HEK293T (cell line): ENCODE measurements around the gene HS1BP3.

ENCODE experiments used
- BHLHE40 ChIP-seq: fragments of 450-650 bp; IDR thresholded peaks from 2 replicates; pipeline ENCODE4 v1.6.1; 2016; ENCODE audit warnings: mild to moderate bottlenecking, moderate library complexity, borderline replicate concordance
- CTBP1 ChIP-seq: fragments of 450-650 bp; IDR thresholded peaks from 2 replicates; pipeline ENCODE4 v1.6.1; 2016; ENCODE audit warnings: borderline replicate concordance
- FOXA1 ChIP-seq: fragments of 450-650 bp; IDR thresholded peaks from 2 replicates; pipeline ENCODE4 v1.6.1; 2016; ENCODE audit warnings: mild to moderate bottlenecking
- SUZ12 ChIP-seq: fragments of 450-650 bp; IDR thresholded peaks from 2 replicates; pipeline ENCODE4 v1.6.1; 2016; ENCODE audit warnings: mild to moderate bottlenecking

GRCh38 chr2:20665243-20666004 is 14.5 kb upstream of the HS1BP3 start:
- TF ChIP-seq CTBP1 = no peak
- TF ChIP-seq BHLHE40 = no peak
- TF ChIP-seq SUZ12 = no peak
- TF ChIP-seq FOXA1 = no peak
